GM21737 (cell line): ENCODE results near the gene CEP44.
"Not testable (repeated sequence)": the region's sequence is repeated elsewhere in the genome, so short reads cannot be mapped to it uniquely, and the experiment has no call there.

ENCODE experiments used
- ATAC-seq: cut with Tn5 transposase; IDR thresholded peaks from one replicate; pipeline ENCODE4 v1.9.1; 2021; ENCODE audit warnings: mild to moderate bottlenecking, moderate library complexity; ENCODE audit not compliant: unreplicated experiment

The CEP44 gene

GRCh38 chr4:174318829-174319764 is 35.4 kb downstream of the CEP44 start:
- peak; percentile 53 for ATAC-seq

- ATAC-seq, result no peak
Observed at GRCh38 chr4:174320494-174321199, 36.9 kb downstream of the CEP44 start.

GRCh38 chr4:174324236-174324635 is 40.5 kb downstream of the CEP44 start:
- no peak for ATAC-seq

- ATAC-seq, result no peak
Observed at GRCh38 chr4:174324725-174325124, 41.0 kb downstream of the CEP44 start.

- ATAC-seq, result no peak
Observed at GRCh38 chr4:174332741-174333493, 49.2 kb downstream of the CEP44 start.

GRCh38 chr4:174334628-174335027 is 50.9 kb downstream of the CEP44 start:
- ATAC-seq, result peak; percentile 94

GRCh38 chr4:174340714-174341113 is 57.0 kb downstream of the CEP44 start:
- no peak for ATAC-seq

- no peak for ATAC-seq
Observed at GRCh38 chr4:174349156-174349555, 65.4 kb downstream of the CEP44 start.

GRCh38 chr4:174352061-174352819 is 68.5 kb downstream of the CEP44 start:
- ATAC-seq, result no peak

- ATAC-seq, result no peak
Observed at GRCh38 chr4:174357321-174357720, 73.6 kb downstream of the CEP44 start.

GRCh38 chr4:174358410-174358809 is 74.7 kb downstream of the CEP44 start:
- peak; percentile 55 for ATAC-seq

- peak; percentile 99 for ATAC-seq
Observed at GRCh38 chr4:174358829-174359228, 75.1 kb downstream of the CEP44 start.

- ATAC-seq, result no peak
Observed at GRCh38 chr4:174362340-174362739, 78.6 kb downstream of the CEP44 start.

- ATAC-seq, result not testable (repeated sequence)
Observed at GRCh38 chr4:174363782-174364181, 80.1 kb downstream of the CEP44 start.

GRCh38 chr4:174365018-174365587 is 81.4 kb downstream of the CEP44 start:
- ATAC-seq, result no peak

- ATAC-seq, result no peak
Observed at GRCh38 chr4:174369985-174370384, 86.3 kb downstream of the CEP44 start.

- no peak for ATAC-seq
Observed at GRCh38 chr4:174373821-174374220, 90.1 kb downstream of the CEP44 start.

- ATAC-seq, result no peak
Observed at GRCh38 chr4:174375422-174375821, 91.7 kb downstream of the CEP44 start.

GRCh38 chr4:174377613-174378012 is 93.9 kb downstream of the CEP44 start:
- ATAC-seq, result no peak

GRCh38 chr4:174378951-174379350 is 95.2 kb downstream of the CEP44 start:
- no peak for ATAC-seq
